Measurements from ENCODE around the gene TPMT.
"Not testable (repeated sequence)": the region's sequence is repeated elsewhere in the genome, so short reads cannot be mapped to it uniquely, and the experiment has no call there.

Gene TPMT

GRCh38 chr6:18155864-18156421, 1.1 kb upstream of the TPMT start:
- peak; percentile 5 to 25 for DNase-seq (ENCODE audit: low read depth in 2 of 2)

DNA sequence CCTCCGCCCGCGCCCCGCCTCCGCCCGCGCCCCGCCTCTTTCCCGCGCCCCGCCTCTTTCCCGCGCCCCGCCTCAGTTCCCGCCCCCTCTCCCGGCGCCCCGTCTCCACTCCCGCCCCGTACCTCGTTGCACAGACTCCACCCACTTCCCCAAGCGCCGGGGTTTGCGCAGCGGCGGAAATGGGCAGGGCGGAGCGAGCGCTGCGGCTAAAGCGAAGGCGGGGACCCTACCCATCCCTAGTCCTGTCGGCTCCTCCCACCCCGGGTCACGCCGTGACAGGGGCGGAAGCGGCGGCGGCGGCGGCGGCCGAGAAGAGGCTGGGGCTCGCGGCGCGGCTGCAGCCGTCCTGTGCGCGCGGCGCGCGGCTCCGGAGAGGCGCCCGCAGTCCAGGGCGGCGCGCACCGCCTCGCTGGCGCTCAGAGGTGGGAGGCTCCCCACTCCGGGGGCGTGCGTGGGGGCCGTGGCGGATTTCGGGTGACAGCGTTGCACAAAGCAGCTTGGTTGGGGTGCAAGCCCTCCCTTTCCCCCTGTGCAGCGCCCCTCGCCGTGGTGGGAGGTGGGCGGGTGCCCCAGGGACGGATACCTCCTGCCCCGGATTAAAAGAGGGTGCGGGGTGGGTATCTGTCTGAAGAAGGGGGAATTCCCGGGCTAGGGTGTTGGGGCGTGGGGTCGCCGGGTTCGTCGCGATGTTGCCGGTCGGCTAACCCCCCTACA, 430 bp upstream of the TPMT start, which contains the start of gene KDM1B:
Gene KDM1B, plus strand, starts transcription at position 273 of the 714 bp plus-strand sequence. CDS start 4,474 bp downstream, outside the sequence.
- DNase-seq (ENCODE audit: low read depth in 2 of 2), result peak; percentile 92 to 97

- DNase-seq (ENCODE audit: low read depth in 2 of 2), result no peak
Observed at GRCh38 chr6:18153311-18153703, 1.6 kb downstream of the TPMT start.

- no peak for DNase-seq (ENCODE audit: low read depth in 2 of 2)
Observed at GRCh38 chr6:18151801-18152200, 3.1 kb downstream of the TPMT start.

DNA sequence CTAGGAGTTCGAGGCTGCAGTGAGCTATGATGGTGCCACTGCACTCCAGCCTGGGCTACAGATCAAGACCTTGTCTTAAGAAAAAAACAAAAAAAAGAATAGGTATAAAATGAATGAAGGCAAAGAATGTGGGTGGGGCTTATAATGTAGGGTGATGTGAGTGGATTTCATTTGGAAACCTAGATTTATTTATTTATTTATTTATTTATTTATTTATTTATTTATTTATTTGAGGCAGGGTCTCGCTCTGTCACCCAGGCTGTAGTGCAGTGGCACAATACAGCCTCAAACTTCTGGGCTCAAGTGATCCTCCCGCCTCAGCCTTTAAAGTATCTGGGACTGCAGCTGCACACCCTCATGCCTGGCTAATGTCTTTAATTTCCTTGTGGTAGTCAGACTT, 3.5 kb downstream of the TPMT start:
- not testable (repeated sequence) for DNase-seq (ENCODE audit: low read depth in 2 of 2)

GRCh38 chr6:18148304-18149025, 6.4 kb downstream of the TPMT start:
- DNase-seq (ENCODE audit: low read depth in 2 of 2), result no peak

GRCh38 chr6:18147616-18148015, 7.3 kb downstream of the TPMT start:
- DNase-seq (ENCODE audit: low read depth in 2 of 2), result no peak

DNA sequence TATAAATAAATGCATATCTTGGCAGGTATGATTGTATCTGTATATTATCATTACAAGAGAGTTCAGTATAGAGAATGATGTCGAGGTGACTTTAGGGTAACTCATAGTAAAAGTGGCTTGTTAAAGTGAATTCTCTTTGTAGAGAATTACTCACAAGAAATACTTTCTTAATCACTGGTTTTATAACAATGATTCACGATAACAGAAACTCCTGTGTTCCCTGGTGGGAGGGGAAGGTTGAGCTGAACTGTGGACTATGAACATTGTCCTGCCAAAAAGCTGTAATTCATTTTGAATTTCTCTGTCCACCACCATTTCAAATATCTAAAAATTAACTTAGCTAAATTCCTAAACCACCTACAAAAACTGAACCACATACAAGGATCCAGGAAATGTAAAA, 7.7 kb downstream of the TPMT start:
- no peak for DNase-seq (ENCODE audit: low read depth in 2 of 2)

- DNase-seq (ENCODE audit: low read depth in 2 of 2), result no peak
Observed at GRCh38 chr6:18142591-18142861, 12.4 kb downstream of the TPMT start.

DNA sequence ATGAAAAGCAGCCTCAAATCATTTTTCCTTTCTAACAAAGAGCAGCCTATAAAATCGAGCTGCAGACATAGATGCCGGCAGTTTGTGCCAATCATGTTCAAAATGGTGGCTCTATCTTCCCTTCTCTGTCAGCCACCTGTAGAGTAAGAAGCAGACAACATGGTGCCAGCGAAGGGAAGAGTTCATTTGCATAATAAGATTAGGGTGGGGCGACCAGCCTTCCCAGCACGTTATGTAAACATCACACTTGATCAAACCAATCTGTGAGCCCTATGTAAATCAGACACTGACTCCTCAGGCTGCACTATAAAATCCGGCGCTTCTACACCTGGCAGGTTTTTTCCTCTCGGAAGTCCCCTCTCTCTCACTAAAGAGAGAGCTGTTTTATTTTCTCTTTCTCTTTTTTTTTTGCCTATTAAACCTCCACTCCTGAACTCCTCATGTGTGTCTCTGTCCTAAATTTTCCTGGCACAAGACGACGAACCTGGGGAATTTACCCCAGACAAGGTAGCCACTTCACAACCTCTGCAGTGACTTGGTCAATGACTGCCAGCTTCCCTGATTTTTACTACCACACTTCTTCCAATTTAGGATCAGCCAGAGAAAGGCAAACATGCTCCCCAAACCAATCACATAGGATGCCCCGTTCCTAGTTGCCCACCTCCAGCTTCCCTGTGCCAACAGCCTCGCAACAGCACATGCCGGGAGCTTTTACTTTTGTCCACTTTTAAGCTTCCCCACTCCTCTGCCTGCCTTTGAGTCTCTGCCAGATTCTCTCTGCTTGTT, 12.9 kb downstream of the TPMT start:
- no peak for DNase-seq (ENCODE audit: low read depth in 2 of 2)

DNA sequence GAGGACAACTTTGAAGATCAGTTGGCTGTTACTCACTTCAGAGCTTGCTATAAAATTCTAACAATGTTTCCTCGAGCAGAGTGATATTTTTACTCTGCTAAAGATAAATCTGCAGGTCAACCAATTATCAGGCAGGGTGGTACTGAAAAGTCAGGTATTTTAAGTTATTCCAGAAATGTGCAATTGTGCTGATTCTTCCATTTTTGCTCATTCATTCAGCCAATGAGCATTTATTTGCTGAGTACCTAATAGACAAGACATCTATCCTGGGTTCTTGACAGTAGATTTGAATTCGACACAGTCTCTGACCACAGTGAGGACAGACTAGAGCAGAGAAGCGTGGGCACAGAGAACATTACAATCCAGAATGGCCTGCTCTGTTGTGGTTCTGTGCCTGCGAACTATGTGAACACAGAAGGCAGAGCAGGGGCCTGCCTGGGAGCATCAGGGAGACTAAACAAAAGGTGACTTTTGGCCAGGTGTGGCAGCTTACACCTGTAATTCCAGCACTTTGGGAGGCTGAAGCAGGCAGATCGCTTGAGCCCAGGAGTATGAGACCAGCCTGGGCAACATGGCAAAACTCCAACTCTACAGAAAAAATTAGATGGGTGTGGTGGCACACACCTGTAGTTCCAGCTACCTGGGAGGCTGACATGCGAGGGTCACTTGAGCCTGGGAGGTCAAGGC, 14.8 kb downstream of the TPMT start:
- DNase-seq (ENCODE audit: low read depth in 2 of 2), result no peak

DNA sequence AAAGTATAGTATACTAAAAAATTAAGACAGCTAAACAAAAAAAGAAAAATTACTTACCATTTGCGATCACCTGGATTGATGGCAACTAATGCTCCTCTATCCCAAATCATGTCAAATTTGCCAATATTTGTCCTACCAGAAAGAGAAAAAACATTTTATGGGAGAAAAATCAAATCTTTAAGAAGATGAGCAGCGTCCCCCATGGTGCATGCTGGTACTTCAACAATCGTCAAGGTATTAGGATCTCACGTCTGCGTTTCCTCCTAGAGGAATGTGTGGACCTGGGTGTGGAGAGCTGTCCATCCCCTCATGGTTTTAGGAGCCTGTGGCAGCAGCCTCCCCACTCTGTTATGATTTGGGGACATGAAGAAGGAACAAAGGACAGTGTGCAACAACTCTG, 16.0 kb downstream of the TPMT start:
- DNase-seq (ENCODE audit: low read depth in 2 of 2), result no peak

DNA sequence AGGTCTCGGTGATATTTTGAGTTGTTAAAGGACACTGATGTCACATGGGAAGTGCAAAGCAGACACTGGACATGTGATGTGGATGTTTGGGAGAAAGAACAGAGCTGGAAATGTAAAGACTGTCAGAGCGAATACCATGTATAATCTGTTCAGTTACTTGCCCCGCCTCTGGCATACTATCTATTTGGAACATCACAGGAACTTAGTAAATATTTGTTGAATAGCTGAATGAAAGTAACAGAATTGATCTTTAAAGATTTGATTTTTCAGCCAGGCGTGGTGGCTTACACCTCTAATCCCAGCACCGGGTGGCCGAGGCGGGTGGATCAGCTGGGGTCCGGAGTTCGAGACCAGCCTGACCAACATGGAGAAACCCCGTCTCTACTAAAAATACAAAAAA, 18.6 kb downstream of the TPMT start:
- DNase-seq (ENCODE audit: low read depth in 2 of 2), result no peak

DNA sequence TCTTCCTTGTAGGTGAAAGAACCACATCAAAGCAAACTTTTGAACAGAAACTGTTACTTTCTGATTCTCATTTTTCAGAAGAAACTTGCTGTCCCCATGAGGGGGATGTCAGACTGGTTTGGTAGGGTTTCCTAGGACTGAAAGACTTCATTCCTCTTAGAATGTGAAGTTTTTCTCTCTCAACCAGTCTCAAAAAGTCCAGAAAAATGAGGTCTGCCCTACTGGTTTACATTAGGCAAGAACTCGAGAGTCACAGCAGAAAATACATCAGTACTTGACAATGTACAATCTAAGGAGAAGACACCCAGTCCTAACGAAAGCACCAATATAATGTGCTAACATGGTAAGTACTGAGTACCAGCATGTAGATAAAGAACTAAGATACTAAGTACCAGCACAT, 19.7 kb downstream of the TPMT start:
- DNase-seq (ENCODE audit: low read depth in 2 of 2), result no peak

GRCh38 chr6:18132346-18132745, 22.5 kb downstream of the TPMT start:
- no peak for DNase-seq (ENCODE audit: low read depth in 2 of 2)

DNA sequence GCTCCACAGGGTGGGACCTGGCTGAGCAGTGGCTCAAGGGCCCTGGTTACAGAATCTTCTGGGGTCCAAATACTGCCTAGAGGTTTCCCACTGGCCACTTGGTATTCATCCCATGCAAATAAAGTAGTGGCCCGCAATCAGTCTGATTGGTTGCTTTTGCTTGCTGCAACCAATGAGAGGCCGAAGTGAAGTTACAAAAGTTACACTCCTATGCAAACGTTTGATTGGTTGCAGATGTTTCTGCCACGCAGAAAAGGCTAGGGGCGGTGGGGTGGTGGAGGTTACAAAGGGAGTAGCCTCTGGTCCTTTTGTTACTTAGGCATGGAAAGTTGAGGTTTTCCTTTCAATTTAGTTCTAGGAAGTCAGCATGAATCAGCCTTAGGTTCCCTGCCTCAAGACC, 28.8 kb downstream of the TPMT start:
- DNase-seq (ENCODE audit: low read depth in 2 of 2), result no peak

DNA sequence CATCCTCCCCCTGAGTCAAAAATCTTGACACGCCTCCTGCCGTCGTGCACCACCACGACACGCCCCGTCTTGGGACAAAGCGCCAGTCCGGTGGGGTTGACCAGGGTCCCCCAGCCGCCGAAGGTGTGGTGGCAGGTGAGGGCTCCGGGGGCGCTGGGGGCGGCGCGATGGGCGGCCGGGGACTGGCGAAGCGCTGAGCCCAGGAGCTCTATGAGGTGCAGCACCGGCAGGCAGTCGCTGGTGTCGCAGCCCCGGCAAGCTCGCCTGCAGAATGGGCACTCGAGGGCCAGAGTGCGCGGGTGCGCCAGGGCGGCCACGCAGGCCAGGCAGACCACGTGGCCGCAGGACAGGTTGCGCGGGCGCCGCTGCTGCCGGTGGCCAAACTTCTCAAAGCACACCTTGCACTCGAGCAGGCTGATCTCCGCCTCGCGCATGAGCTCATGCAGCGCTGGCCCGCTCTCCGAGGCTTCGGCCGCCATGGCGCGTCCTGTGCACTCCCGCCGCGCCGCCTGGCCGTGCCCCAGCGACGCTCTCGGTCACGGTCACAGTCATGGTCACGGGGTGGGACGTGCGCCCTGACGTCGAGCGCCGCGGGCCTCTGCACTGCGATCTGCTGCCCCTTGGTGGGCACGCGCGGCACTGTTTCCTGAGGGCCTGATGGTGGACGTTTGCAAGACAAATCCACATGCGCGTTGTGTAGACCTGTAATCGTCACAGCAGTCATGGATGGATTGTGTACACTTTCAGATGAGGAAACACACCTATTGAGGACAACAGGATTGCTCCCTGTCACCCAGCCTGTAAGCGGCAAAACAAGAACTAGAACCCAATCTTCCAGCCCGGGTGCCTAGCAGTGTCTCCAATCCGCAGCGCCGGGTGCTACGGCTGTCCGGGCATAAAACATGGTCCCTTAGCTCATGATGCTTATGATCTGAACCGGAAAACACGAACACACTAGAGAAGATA, 32.5 kb downstream of the TPMT start, which contains the start of gene NHLRC1:
Gene NHLRC1, minus strand, starts transcription at position 550 of the 966 bp plus-strand sequence. Its CDS starts 71 bp downstream, at position 479.
- DNase-seq (ENCODE audit: low read depth in 2 of 2), result peak; percentile 55 to 74

DNA sequence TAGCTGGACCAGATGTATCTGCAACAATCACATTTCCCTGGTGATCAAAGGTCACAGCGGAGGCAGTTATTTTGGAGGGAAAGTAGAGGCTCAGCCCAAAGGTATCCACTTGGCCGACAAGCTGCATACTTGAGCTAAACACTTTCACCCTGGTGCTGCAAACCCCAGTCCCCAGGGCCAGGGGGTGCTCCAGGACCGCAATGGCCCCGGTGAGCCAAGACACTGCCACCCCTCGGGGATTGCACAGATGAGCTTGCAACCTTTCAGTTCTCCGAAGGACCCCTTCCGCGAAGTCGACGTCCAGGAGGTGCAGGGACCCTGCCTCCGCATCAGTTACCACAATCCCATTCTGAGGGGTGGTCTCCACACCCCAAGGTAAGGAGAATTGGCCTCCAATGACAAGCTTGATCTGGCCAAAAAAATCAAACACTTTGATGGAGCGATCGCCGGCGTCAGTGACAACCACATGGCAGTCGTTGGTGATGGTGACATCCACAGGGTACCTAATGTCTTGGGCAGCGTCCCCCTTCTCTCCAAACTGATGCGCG, 33.2 kb downstream of the TPMT start:
- no peak for DNase-seq (ENCODE audit: low read depth in 2 of 2)

DNA sequence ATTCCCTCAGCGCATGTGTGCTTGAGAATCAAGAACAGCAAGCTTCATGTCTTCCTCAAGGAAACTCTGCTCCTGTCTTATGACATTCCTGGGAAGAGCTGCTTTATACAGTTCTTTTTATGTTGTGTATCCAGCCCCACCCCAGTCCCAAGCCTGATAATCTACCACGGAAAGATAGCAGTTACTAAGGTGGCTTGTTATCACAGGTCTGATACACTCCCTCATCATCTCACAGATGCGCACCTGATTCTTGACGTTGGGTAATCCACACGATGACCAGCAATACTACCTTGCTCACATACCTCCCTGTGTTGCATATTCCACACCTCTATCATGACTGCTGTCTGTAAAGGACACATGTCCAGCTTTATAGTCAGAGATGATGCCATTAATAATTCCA, 35.6 kb downstream of the TPMT start:
- no peak for DNase-seq (ENCODE audit: low read depth in 2 of 2)

- no peak for DNase-seq (ENCODE audit: low read depth in 2 of 2)
Observed at GRCh38 chr6:18118330-18118729, 36.5 kb downstream of the TPMT start.
